Choroid plexus epithelial cell (primary cell): ENCODE measurements around the gene DUSP11.
A peak's percentile ranks its signal among the peaks of the same experiment; 100 is the strongest.

Experiments used
- DNase-seq: peaks from one replicate; pipeline ENCODE4 v3.0.0-alpha.2; 2010; ENCODE audit warnings: low read depth
- H3K4me3 ChIP-seq: 2 replicates; pipeline ENCODE4 v1.5.1; 2011; ENCODE audit warnings: low read depth, mild to moderate bottlenecking, control low read depth, low read length, moderate library complexity
- TF ChIP-seq, protein P1 (sequence below): conservative IDR thresholded peaks from 2 replicates; pipeline ENCODE4 v1.5.1; 2011; ENCODE audit warnings: low read depth, mild to moderate bottlenecking, control low read depth, inconsistent platforms, low read length, moderate library complexity

Gene DUSP11

DNA sequence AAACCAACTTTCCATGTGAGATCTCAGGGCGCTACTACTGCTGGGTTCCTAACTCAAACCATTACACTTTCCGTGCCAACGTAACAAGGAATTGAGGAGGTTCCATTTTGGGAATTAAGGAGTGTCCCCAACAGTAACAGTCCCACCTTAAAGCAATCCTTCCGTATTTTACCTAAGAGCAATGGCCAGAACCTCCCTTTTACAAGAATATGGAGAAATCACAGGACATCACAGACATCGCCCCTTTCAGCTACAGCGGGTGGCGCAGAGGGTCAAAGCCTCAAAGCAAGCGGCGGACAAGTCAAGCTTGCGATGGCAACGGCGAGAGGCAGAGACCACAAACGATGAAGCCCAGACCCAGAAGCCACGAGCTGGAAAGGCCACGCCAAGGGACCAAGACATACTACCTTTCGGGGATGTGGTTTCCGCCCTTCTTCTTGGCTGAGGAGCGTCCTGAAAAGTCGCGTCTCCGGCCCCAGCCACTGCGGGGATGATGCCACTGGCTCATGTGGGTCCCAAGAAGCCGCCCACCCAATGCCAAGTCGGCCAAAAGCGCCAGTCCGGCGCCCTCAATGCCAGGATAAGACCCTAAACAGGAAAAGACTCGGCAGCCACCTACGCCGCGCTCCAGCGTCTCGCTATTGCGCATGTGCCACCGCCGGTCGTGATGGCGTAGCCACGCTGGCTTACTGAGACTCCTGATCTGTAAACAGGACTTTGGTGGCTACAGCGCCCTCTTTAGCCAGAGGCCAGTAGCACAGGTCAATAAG is at the start of gene DUSP11:
Gene DUSP11 (minus strand): TSS at position 637 of the 770 bp plus-strand sequence. CDS start 129 bp downstream, at position 508.
- peak; percentile 96 for DNase-seq
- TF ChIP-seq, protein P1, sequence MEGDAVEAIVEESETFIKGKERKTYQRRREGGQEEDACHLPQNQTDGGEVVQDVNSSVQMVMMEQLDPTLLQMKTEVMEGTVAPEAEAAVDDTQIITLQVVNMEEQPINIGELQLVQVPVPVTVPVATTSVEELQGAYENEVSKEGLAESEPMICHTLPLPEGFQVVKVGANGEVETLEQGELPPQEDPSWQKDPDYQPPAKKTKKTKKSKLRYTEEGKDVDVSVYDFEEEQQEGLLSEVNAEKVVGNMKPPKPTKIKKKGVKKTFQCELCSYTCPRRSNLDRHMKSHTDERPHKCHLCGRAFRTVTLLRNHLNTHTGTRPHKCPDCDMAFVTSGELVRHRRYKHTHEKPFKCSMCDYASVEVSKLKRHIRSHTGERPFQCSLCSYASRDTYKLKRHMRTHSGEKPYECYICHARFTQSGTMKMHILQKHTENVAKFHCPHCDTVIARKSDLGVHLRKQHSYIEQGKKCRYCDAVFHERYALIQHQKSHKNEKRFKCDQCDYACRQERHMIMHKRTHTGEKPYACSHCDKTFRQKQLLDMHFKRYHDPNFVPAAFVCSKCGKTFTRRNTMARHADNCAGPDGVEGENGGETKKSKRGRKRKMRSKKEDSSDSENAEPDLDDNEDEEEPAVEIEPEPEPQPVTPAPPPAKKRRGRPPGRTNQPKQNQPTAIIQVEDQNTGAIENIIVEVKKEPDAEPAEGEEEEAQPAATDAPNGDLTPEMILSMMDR, result peak; percentile 92
- peak within 1 kb of the TSS; percentile 93 for H3K4me3 ChIP-seq

- TF ChIP-seq, protein P1, result no peak
- peak; percentile 98 for DNase-seq
- H3K4me3 ChIP-seq, result peak within 1 kb of the TSS; percentile 94
These were observed 49.1 kb upstream of the DUSP11 start, which contains the start of gene STAMBP for GRCh38 chr2:73828818-73829570. TSS of gene STAMBP (plus strand) at chr2:73828961. CDS start at chr2:73830857, 1,896 bp downstream.

- TF ChIP-seq, protein P1, result no peak
- H3K4me3 ChIP-seq, result peak overlapping the region; percentile 94
- DNase-seq, result no peak
These were observed 48.5 kb upstream of the DUSP11 start for GRCh38 chr2:73828389-73828817.

- TF ChIP-seq, protein P1, result no peak
- H3K4me3 ChIP-seq, result no peak overlapping the region
These were observed 47.9 kb upstream of the DUSP11 start for GRCh38 chr2:73827660-73828388.

GRCh38 chr2:73827018-73827417 is 47.1 kb upstream of the DUSP11 start:
- H3K4me3 ChIP-seq, result no peak overlapping the region
- DNase-seq, result peak; percentile 78

More at GRCh38 chr2:73827660-73828388, 47.9 kb upstream of the DUSP11 start:
- no peak for DNase-seq

DNA sequence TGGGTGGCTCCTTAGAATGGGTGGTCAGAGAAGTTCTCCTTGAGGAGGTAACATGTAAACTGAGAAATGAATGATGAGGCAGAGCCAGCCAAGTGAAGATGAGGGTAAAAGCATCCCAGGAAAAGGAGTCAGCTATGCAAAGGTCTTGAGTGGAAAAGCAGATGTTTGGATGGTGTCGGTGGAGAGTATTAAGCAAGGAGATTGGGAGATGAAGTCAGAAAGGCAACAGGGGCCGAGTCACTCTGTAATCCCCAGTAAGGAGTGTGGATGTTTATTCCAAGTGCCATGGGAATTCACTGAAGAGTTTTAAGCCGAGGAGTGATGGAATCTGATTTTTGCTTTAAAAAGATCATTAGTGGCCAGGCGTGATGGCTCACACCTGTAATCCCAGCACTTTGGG is 45.5 kb upstream of the DUSP11 start:
- no peak for DNase-seq
- H3K4me3 ChIP-seq, result no peak overlapping the region
- TF ChIP-seq, protein P1, result no peak

More at GRCh38 chr2:73827018-73827417, 47.1 kb upstream of the DUSP11 start:
- TF ChIP-seq, protein P1, result peak; percentile 59
